AG10803 (cell line): Measurements from ENCODE around the gene UBE4B.

Source experiments
- DNase-seq: peaks from one replicate; pipeline ENCODE4 v3.0.0; 2010; ENCODE audit warnings: low read depth
- H3K4me3 ChIP-seq: 2 replicates; pipeline ENCODE4 v1.5.1; 2011; ENCODE audit warnings: mild to moderate bottlenecking, low read length, control low read depth
- CTCF ChIP-seq: conservative IDR thresholded peaks from 2 replicates; pipeline ENCODE4 v1.5.1; 2011; ENCODE audit warnings: mild to moderate bottlenecking, low read length, control low read depth, inconsistent platforms

UBE4B gene

GRCh38 chr1:10054465-10054864 lies 21.7 kb downstream of the UBE4B start:
- H3K4me3 ChIP-seq, result no peak overlapping the region
- DNase-seq, result no peak
- TF ChIP-seq CTCF, result no peak

GRCh38 chr1:10056599-10056987 lies 23.8 kb downstream of the UBE4B start:
- no peak for TF ChIP-seq CTCF
- H3K4me3 ChIP-seq, result no peak overlapping the region
- no peak for DNase-seq

- DNase-seq, result peak; percentile 48
- H3K4me3 ChIP-seq, result no peak overlapping the region
- no peak for TF ChIP-seq CTCF
Measured at GRCh38 chr1:10057343-10057742, 24.6 kb downstream of the UBE4B start.

GRCh38 chr1:10057796-10058195 lies 25.0 kb downstream of the UBE4B start:
- DNase-seq, result no peak
- no peak overlapping the region for H3K4me3 ChIP-seq
- TF ChIP-seq CTCF, result no peak

- no peak for TF ChIP-seq CTCF
- H3K4me3 ChIP-seq, result no peak overlapping the region
- no peak for DNase-seq
Measured at GRCh38 chr1:10059342-10059718, 26.6 kb downstream of the UBE4B start.

GRCh38 chr1:10060311-10061100 lies 27.7 kb downstream of the UBE4B start:
- TF ChIP-seq CTCF, result no peak
- DNase-seq, result no peak
- H3K4me3 ChIP-seq, result no peak overlapping the region

GRCh38 chr1:10061276-10061675 lies 28.5 kb downstream of the UBE4B start:
- no peak overlapping the region for H3K4me3 ChIP-seq
- no peak for DNase-seq
- TF ChIP-seq CTCF, result no peak
